ENCODE data around the gene EIF4E3.

GRCh38 chr3:71703797-71704196 is 21.4 kb downstream of the EIF4E3 start:
- TF ChIP-seq POLR2A (IDR thresholded peaks at IDR 0.05; ENCODE audit: low read length) (no peak), GATA1 (IDR thresholded peaks at IDR 0.05; ENCODE audit: low read depth, low read length) (no peak)

Measured in erythroblast (primary cell).